ENCODE data around the gene ATG101.

Gene ATG101

DNA sequence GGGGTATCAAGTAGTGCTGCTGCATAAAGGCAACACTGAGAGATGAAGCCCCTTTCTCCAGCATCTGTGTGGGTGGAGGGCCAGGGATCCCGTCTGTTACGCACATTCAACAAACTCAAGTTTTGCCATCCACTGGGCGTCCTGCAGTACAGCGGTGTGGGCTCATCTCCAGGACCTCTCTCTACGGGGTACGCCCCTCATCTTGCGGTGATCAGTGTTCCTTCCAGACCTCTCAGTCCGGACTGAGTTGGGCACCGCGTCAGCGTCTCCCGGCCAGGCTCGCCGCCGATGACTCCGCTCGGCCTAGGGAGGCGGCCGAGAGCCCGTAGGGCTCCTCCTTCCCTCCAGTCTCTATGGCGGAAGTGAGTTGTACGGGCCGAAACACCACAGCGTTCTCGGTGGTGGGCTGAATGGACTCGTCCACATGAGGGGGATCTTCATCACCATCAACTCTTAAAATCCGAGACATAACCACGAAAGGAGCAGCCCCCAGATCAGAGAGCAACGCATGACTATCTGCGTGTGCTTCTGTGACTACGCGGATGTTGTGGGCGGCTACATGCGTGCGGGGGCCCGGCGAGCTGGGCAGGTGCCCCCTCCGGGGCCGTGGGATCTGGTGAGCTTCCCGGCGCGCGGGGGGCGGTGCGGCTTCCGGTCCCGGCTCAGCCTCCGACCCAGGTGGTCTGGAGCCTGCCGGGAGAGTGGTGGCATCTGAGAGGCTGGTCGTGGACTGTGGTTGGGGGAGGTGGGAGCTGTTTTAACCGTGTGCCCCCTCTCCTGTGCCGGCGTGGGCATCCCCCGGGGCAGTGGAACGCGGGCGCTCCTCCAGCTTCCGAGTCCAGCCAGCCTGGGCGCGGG lies at the start of gene ATG101:
TSS of gene ATG101 (plus strand) at position 652 of the 858 bp plus-strand sequence. CDS start 3,673 bp downstream, outside the sequence.
- DNase-seq: peak; percentile 95

- peak; percentile 80 for DNase-seq
Measured at GRCh38 chr12:52020539-52021336, 49.0 kb upstream of the ATG101 start.

- no peak for DNase-seq
Measured at GRCh38 chr12:52022841-52023181, 47.0 kb upstream of the ATG101 start.

DNA sequence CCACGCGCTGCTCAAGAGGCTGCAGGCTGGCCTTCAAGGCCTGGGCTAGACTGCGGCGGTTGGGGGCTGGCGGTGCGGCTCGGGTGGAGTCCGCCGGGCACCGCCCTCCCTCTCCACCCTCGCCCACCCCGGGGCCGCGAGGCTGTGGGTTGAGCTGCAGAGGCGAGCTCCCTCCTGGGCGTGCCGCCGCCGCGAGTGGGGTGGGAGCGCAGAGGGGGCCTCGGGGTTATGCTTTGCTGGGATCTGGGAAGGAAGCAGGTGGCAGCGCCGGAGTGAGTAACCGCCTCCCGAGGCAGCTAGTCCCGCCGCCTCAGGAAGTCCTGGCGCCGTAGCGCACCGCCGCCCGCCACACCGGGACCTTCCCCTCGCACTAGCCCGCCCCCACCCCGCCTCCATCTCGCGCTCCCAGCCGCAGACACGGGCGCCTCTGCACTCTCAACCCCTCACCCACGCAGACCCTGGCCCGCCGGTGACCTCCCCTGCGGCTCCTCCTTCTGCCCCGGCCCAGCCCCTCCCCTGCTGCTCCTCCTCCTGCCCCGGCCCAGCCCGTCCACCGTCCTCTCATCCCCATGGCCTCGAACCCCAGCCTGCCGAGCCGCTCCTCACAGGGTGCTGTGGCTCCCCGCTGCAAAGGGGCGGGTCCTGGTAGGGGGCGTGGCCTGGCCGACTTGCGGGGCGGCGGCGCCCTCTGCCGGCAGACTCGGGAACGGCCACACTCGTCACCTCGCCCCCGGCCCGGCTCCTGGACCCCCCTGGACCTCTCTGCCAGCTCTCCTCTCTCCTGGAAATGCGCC lies 46.4 kb upstream of the ATG101 start:
- DNase-seq: peak; percentile 98

DNA sequence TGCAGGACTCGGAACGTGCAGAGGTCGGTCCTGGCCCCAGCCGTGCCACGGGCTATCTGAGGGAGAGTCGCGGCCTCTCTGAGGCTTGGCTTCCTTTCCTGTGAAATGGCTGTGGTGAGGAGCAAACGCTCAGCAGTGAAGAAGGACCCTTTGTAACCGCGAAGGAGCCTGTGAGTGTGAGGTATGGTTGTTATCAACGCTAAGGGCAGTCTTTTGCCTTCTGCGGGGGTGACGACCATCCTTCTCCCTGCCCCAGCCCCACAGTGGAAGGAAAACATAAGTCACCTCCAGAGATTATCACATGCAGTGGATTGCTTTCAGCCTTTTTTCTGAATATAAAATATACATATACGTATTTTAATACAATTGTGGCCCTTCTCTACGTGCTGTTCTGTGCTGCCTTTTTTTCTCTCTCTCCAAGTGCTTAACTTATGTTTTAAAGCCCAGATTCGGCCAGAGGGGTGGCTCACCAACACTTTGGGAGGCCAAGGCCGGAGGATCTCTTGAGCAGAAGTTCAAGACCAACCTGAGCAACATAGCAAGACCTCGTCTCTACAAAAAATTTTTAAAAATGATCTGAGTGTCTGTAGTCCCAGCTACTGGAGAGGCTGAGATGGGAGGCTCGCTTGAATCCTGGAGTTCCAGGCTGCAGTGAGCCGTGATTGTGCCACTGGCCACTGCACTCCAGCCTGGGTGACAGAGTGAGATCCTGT lies 45.6 kb upstream of the ATG101 start:
- no peak for DNase-seq

GRCh38 chr12:52024845-52025230 lies 44.9 kb upstream of the ATG101 start:
- peak; percentile 69 for DNase-seq

DNA sequence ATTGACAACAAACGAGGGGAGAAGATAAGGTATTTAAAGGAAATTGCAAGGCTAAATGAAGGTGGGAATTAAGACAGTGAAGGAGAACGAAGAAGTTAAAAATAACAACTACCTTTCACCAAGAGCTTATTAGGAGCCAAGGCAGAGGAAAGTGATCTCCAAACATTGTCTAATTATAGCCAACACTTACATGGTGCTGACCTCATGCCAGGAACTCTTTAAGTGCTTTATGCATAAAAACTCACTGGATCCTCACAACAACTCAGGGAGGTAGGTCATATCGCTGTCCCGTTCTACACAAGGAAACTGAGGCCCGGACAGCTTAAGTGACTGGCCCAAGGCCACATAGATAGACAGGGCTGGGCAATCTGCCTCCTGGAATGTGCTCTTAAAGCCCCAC lies 43.5 kb upstream of the ATG101 start:
- DNase-seq: no peak

- DNase-seq: no peak
Measured at GRCh38 chr12:52027085-52027843, 42.5 kb upstream of the ATG101 start.

- no peak for DNase-seq
Measured at GRCh38 chr12:52029685-52030084, 40.1 kb upstream of the ATG101 start.

DNA sequence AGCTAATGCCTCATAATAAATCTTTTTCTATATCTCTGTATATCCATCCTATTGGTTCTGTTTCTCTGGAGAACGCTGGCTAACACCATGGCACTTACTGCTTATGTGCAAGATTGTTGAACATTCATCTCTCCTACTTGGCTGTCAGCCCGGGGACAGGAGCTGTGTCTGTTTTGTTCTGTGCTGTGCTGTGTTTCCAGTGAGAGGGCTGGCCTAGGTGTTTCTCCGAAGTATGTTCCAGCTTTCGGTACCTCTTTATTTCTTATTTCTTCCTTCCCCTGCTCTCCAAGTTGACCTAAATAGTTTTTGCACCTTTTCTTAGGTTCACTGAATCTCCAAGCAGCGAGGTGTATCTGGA lies 37.4 kb upstream of the ATG101 start:
- DNase-seq: no peak

DNA sequence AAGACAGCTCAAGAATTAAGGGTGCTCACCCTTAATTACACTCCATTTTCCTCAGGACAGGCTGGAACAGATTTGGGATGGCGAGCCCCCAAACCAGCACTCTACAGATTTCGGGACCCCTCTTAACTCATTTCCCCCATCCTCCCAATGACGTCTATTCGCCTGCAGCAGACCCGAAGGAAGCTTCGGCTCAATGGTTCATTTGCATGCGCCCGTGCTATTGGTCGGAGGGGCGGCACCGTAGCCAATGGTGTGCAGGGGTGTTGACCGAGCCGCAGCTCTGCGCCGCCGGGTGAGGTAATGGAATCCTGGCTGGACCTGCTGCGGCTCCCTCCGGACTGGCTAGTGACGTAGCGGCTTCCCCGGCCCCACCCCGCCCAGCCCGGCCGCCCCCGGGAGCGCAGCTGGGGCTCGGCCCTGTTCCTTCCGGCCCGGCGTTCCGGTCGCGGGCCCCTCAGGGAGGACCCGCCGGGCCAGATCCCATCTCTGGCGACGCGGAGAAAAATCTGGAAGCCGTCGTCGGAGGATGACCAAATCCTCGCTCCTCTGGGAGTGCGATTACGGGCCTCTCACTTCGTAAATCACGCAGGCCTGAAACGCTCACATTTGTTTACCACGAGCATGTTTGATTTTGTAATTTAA lies 36.9 kb upstream of the ATG101 start:
- DNase-seq: peak; percentile 91

GRCh38 chr12:52033446-52034140 lies 36.2 kb upstream of the ATG101 start:
- DNase-seq: no peak

- no peak for DNase-seq
Measured at GRCh38 chr12:52035190-52035589, 34.6 kb upstream of the ATG101 start.

DNA sequence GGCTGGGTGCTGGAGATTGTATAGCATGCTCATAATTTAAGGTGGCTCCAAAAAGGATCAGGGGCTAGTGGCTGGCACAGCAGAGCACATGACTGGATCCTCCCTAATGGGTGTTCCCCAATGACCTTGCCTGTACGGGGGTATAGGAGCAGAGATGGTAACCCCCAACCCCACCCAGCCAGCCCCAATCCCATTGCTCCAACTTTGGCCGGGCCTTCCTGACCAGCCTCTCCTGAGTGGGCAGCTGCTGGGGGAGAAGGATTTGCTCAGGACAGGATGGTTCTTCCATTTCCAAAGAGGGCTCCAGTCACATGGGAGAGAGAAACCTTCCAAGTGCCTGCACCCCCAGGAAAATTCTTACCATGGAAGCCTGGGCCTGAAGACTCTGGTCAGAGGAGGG lies 33.9 kb upstream of the ATG101 start:
- DNase-seq: no peak

DNA sequence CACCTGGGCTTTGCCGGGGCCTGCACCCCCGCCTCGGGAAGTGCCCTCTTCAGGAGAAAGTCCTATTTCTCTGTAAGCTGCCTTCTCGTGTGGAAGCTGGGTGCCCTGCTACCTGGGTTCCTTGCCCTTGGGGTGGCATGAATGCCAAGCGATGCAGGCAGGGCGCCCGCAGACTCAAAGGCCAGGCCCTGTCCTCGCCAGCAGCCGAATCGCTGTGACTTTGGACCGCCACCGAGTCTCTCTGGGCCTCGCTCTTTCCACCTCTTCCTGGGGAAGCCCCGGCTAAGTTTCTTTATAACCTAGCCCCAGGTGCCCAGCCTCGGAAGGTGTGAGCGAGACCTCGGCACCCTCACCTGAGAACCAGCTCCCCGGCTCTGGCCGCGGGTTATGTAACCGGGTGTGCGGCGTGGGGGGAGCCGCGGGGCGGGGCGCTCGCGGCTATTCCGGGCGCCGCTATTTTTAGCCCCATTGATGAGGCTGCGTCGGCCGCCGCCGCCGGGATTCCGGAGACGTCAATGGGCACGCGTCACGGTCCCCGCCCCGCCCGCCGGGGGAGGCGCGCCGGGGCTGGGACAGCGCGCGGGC lies 33.1 kb upstream of the ATG101 start:
- peak; percentile 87 for DNase-seq

GRCh38 chr12:52037248-52037861 lies 32.4 kb upstream of the ATG101 start:
- peak; percentile 67 for DNase-seq

GRCh38 chr12:52038447-52038846 lies 31.3 kb upstream of the ATG101 start:
- no peak for DNase-seq

DNA sequence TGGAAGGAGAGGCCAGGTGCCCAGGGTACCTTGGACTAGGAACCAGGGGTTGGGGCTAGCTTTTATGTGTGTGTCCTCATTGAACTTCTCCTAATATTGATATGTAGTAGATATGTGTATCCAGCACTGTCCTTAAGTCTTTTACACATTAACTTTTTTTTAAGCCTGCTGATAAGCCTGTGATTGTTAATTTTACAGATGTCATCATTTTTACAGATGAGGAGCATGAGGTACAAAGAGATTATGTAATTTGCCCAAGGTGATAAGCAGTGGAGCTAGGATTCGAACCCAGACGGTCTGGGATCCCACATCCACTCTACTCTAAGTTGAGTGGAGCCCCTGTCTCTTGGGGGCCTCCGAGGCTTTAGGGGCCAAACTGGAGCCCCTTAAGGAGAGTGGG lies 28.7 kb upstream of the ATG101 start:
- DNase-seq: no peak

DNA sequence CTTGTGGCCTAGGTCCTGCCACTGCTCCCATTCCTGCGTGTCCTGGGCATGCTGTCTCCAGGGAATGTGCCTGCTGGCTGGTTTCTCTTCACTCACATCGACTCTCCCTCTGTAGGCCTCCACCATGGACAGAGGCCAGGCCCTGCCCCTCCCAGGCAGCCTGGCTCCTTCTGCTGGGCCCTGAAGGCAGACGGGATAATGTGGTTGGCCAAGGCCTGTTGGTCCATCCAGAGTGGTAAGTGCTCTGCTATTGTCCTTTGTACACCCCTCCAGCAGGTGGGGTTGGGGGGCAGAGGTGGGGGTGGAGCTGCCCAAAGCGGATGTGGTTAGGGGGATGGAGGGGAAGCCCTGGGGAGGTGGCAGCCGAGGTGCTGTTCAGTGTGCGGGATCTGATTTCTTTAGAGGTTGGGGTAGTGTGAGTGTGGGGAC lies 28.1 kb upstream of the ATG101 start:
- DNase-seq: peak; percentile 72

All from activated CD8-positive, alpha-beta memory T cell treated with anti-CD3 and anti-CD28 coated beads for 24 hours (primary cell).